Gastroesophageal sphincter (tissue), 4 donors: ENCODE measurements around the gene CYLC2. TPM values are rescaled to one million over a fixed set of nuclear protein-coding genes. Genes with fewer than 3 reads are reported as not detected.

Experiments used
- ATAC-seq: fragments of 150-250 bp; one replicate; pipeline ENCODE4 v1.9.1; 2016; ENCODE audit warnings: mild to moderate bottlenecking, moderate library complexity
- H3K27ac ChIP-seq, 4 donors: fragments of 200-600 bp; sonication (generic) in 3 of 4; 1 replicate in 3 of 4; 2 replicates in 1 of 4; pipeline ENCODE4 v1.5.1; 2016 to 2019
- H3K27me3 ChIP-seq: fragments of 200-600 bp; sonication (generic); one replicate; pipeline ENCODE4 v1.5.1; 2019
- H3K36me3 ChIP-seq, 2 donors: fragments of 200-600 bp; sonication (generic); one replicate each; pipeline ENCODE4 v1.5.1; 2019; ENCODE audit warnings: control low read depth in 1 of 2
- H3K4me1 ChIP-seq, 3 donors: fragments of 200-600 bp; sonication (generic); 1 replicate in 2 of 3; 2 replicates in 1 of 3; pipeline ENCODE4 v1.5.1; 2016 to 2019; ENCODE audit warnings: control low read depth in 2 of 3
- H3K4me3 ChIP-seq, 2 donors: fragments of 200-600 bp; sonication (generic); one replicate each; pipeline ENCODE4 v1.5.1; 2019; ENCODE audit warnings: mild to moderate bottlenecking in 1 of 2, moderate library complexity in 1 of 2
- H3K9me3 ChIP-seq, 3 donors: fragments of 200-600 bp; sonication (generic); one replicate each; pipeline ENCODE4 v1.5.1; 2017 to 2019; ENCODE audit warnings: control low read depth in 2 of 3
- EP300 ChIP-seq: sonication (generic); formaldehyde crosslinking; IDR thresholded peaks from one replicate; pipeline ENCODE4 v1.6.1; 2017; ENCODE audit warnings: antibody characterized with exemption, mild to moderate bottlenecking
- POLR2A ChIP-seq, 2 donors: fragments of 450-650 bp; IDR thresholded peaks; one replicate each; pipeline ENCODE4 v1.6.1; 2017; ENCODE audit warnings: antibody characterized with exemption in 2 of 2, mild to moderate bottlenecking in 2 of 2, moderate library complexity in 1 of 2
- POLR2AphosphoS5 ChIP-seq: sonication (generic); formaldehyde crosslinking; IDR thresholded peaks from one replicate; pipeline ENCODE4 v1.6.1; 2017; ENCODE audit warnings: antibody characterized with exemption
- WGBS, 2 donors: methylation state at CpG; one replicate each; pipeline ENCODE4 v1.1.5; 2018; ENCODE audit warnings: low coverage in 1 of 2; 5-methylcytosine and 5-hydroxymethylcytosine counted together
- total RNA-seq, 4 donors: library from RNA; depleted of rRNA; stranded (reverse); fragments of >200 nt; gene quantifications; one replicate each; pipeline ENCODE4 v1.1.0, GENCODE V29; 2016
- TF ChIP-seq, protein P1 (sequence below), 4 experiments: fragments of 200-600 bp in 2 of 4; fragments of 450-650 bp in 2 of 4; sonication (generic) in 1 of 4; IDR thresholded peaks; one replicate each; pipeline ENCODE4 v1.5.1; 2017 to 2019; ENCODE audit warnings: antibody characterized with exemption in 4 of 4, mild to moderate bottlenecking in 2 of 4, moderate library complexity in 2 of 4

CYLC2 gene
- total RNA-seq, 4 donors from 2014 or later: 0.27 TPM; not detected in 3

- Histone ChIP-seq H3K4me3 (no peak overlapping the region), H3K4me1 (no peaks in the 10 kb centered on the region)
- ATAC-seq: no peak
Observed at GRCh38 chr9:102974530-102974929, 20.6 kb upstream of the CYLC2 start.

DNA sequence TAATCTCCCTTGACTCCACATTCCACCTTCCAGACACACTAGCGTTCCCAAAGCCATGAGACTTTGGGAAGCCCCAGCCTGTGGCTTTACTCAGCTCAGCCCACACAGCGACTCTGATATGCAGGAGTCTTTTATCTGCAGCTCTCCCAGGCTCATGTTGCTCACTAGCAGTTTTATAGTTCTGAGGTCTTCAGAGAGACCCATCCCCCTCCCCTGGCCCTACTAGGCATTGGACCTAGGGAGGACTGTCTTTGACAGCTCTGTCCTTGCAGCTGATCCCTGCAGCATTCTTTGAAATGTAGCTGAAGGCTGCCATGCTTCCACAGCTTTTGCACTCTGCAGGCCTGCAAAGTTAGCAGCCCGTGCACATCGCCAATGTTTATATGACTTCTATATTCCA lies 19.9 kb upstream of the CYLC2 start:
- Histone ChIP-seq H3K4me1 (no peaks in the 10 kb centered on the region), H3K9me3 (peaks cover 0 to 16% (median 0%) of the 10 kb centered on the region in 3 donors), H3K27me3 (no peaks in the 10 kb centered on the region), H3K36me3 (no peaks in the 10 kb centered on the region), H3K27ac (no peak overlapping the region), H3K4me3 (no peak overlapping the region)
- 50 to 83% methylated on average over 1 to 2 of the region's 4 CpGs for WGBS, 2 donors
- TF ChIP-seq EP300 (no peak), POLR2A (IDR thresholded peaks at IDR 0.05) (no peak), POLR2AphosphoS5 (no peak)
- TF ChIP-seq, protein P1, sequence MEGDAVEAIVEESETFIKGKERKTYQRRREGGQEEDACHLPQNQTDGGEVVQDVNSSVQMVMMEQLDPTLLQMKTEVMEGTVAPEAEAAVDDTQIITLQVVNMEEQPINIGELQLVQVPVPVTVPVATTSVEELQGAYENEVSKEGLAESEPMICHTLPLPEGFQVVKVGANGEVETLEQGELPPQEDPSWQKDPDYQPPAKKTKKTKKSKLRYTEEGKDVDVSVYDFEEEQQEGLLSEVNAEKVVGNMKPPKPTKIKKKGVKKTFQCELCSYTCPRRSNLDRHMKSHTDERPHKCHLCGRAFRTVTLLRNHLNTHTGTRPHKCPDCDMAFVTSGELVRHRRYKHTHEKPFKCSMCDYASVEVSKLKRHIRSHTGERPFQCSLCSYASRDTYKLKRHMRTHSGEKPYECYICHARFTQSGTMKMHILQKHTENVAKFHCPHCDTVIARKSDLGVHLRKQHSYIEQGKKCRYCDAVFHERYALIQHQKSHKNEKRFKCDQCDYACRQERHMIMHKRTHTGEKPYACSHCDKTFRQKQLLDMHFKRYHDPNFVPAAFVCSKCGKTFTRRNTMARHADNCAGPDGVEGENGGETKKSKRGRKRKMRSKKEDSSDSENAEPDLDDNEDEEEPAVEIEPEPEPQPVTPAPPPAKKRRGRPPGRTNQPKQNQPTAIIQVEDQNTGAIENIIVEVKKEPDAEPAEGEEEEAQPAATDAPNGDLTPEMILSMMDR (IDR thresholded peaks at IDR 0.05): no peak
- no peak for ATAC-seq

More at GRCh38 chr9:102974530-102974929, 20.6 kb upstream of the CYLC2 start:
- Histone ChIP-seq H3K27me3 (no peaks in the 10 kb centered on the region), H3K9me3 (peaks cover 0 to 19% (median 0%) of the 10 kb centered on the region in 3 donors), H3K36me3 (no peaks in the 10 kb centered on the region), H3K27ac (no peak overlapping the region)
- TF ChIP-seq POLR2A (IDR thresholded peaks at IDR 0.05) (no peak), EP300 (no peak), POLR2AphosphoS5 (no peak)
- TF ChIP-seq, protein P1 (IDR thresholded peaks at IDR 0.05): no peak
- 63 to 75% methylated on average over 1 of the region's 1 CpG for WGBS, 2 donors

- WGBS, 2 donors: 83% methylated on average over 2 of the region's 3 CpGs; no CpG with 5 or more reads in 1 of the 2 donors
- ATAC-seq: no peak
- H3K36me3 ChIP-seq: no peaks in the 10 kb centered on the region
- H3K27me3 ChIP-seq: no peaks in the 10 kb centered on the region
- TF ChIP-seq POLR2A (IDR thresholded peaks at IDR 0.05): no peak
- TF ChIP-seq EP300: no peak
- TF ChIP-seq POLR2AphosphoS5: no peak
- TF ChIP-seq, protein P1 (IDR thresholded peaks at IDR 0.05): no peak
- no peaks in the 10 kb centered on the region for H3K4me1 ChIP-seq
- no peak overlapping the region for H3K4me3 ChIP-seq
- no peak overlapping the region for H3K27ac ChIP-seq
- no peaks in the 10 kb centered on the region for H3K9me3 ChIP-seq
Observed at GRCh38 chr9:102985162-102985895, 9.8 kb upstream of the CYLC2 start.

DNA sequence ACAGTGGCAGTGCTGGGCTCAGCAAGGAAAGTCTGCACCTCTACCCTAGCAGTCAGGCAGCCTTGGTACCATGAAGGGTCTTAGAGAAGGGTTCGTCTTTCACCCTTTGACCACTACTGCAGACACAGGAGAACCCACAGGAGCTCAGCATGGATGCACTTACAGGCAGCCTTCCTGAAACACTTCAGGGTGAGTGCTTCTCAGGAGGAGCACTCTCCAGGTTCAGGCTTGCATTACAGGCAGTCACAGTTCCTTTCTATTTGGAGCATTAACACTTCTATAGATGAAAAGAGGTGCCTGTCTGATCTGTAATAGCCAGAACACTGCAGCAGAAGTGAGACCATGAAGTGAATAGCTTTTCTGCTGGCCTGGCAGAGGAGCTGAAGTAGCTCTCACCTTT lies 8.7 kb upstream of the CYLC2 start:
- H3K27ac ChIP-seq: no peak overlapping the region
- H3K4me3 ChIP-seq: no peak overlapping the region
- H3K36me3 ChIP-seq: no peaks in the 10 kb centered on the region
- no peaks in the 10 kb centered on the region for H3K9me3 ChIP-seq
- TF ChIP-seq POLR2AphosphoS5: no peak
- no peak for TF ChIP-seq POLR2A (IDR thresholded peaks at IDR 0.05)
- TF ChIP-seq, protein P1 (IDR thresholded peaks at IDR 0.05): no peak
- no peak for TF ChIP-seq EP300
- no peak for ATAC-seq
- no peaks in the 10 kb centered on the region for H3K27me3 ChIP-seq
- no CpG with 5 or more reads among the region's 1 CpG for WGBS, 2 donors
- no peaks in the 10 kb centered on the region for H3K4me1 ChIP-seq

DNA sequence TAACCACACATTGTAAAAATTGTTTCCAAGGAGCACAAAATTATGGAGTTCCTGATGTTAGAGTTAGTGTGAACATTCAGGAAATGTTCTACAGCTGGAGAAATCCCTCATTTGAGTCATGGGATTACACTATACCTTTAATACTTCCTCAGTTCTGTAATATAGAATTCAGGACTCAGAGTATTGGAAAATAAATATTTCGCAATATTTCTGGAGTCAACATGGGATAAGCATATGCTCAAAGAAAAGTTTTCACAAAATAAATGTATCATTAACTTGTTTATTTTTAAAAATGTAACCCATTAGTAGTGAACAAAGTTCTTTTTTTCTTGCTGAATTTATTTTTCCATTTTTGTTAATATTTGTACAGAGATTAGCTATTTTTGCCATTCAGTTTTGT lies 8.6 kb downstream of the CYLC2 start:
- TF ChIP-seq POLR2AphosphoS5 (no peak), POLR2A (IDR thresholded peaks at IDR 0.05) (no peak)
- Histone ChIP-seq H3K4me1 (no peaks in the 10 kb centered on the region), H3K4me3 (no peak overlapping the region), H3K36me3 (no peaks in the 10 kb centered on the region), H3K27me3 (no peaks in the 10 kb centered on the region), H3K9me3 (no peaks in the 10 kb centered on the region), H3K27ac (no peak overlapping the region)
- ATAC-seq: no peak
- 88 to 100% methylated on average over 1 of the region's 1 CpG for WGBS, 2 donors
